Measurements from ENCODE around the gene DHRSX.

Gene DHRSX

DNA sequence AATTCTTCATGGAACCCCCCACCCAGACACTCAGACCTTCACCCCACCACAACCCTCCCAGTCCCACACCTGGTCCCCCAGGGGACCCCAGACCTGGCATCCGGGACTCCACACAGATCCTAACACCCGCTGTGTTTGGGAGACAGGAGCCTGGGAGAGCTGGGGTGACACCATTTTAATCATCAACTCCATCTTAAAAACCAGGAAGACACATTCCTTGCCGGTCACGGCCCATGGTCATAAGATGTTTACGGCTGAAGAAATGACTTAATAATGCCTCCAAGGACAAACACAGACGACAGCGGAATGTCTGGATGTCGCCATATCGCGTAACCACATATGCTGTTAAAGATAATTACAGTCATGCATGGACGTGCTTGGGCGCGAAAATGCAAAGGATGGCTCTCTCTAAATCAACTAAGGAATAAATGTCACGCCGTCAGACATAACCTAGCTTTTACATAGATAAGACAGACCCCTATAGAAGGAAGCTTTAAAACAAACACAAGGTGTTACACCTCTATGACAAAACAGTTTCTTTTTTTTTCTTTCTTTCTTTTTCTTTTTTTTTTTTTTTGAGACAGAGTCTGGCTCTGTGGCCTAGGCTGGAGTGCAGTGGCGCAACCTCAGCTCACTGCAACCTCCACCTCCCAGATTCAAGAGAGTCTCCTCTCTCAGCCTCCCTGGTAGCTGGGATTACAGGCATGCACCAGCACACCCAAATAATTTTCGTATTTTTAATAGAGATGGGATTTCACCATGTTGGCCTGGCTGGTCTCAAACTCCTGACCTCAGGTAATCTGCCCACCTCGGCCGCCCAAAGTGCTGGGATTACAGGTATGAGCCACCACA lies 2.1 kb upstream of the DHRSX start:
- TF ChIP-seq, protein P1, sequence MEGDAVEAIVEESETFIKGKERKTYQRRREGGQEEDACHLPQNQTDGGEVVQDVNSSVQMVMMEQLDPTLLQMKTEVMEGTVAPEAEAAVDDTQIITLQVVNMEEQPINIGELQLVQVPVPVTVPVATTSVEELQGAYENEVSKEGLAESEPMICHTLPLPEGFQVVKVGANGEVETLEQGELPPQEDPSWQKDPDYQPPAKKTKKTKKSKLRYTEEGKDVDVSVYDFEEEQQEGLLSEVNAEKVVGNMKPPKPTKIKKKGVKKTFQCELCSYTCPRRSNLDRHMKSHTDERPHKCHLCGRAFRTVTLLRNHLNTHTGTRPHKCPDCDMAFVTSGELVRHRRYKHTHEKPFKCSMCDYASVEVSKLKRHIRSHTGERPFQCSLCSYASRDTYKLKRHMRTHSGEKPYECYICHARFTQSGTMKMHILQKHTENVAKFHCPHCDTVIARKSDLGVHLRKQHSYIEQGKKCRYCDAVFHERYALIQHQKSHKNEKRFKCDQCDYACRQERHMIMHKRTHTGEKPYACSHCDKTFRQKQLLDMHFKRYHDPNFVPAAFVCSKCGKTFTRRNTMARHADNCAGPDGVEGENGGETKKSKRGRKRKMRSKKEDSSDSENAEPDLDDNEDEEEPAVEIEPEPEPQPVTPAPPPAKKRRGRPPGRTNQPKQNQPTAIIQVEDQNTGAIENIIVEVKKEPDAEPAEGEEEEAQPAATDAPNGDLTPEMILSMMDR (conservative IDR thresholded peaks at IDR 0.05; ENCODE audit: low read depth, low read length), result no peak
- no peak overlapping the region for H3K4me3 ChIP-seq (ENCODE audit: low read depth, low read length)
- DNase-seq (ENCODE audit: low read depth), result peak; percentile 25

DNA sequence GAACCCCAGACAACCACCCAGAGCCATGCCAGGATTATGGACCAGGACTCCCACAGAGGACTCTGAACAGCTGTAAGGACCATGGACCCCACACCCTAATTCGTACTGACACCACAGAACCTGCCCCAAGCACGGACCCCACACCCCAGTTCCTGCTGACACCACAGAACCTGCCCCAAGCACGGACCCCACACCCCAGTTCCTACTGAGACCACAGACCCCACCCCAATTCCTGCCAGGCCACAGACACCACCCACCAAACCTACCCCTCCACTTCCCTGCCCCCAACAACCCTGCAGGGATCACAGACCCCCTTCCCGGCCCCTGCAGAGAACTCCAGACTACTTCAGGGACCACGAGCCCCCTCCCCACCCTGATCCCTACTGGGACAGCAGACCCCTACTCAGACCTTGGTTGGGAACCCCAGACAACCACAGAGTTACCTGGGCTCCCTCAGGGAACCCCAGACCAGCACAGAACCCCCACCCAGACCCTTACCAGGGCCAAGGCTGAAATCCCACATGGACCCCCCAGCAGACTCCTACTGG lies 1.4 kb upstream of the DHRSX start:
- H3K4me3 ChIP-seq (ENCODE audit: low read depth, low read length), result no peak overlapping the region
- TF ChIP-seq, protein P1 (conservative IDR thresholded peaks at IDR 0.05; ENCODE audit: low read depth, low read length), result no peak
- DNase-seq (ENCODE audit: low read depth), result no peak

DNA sequence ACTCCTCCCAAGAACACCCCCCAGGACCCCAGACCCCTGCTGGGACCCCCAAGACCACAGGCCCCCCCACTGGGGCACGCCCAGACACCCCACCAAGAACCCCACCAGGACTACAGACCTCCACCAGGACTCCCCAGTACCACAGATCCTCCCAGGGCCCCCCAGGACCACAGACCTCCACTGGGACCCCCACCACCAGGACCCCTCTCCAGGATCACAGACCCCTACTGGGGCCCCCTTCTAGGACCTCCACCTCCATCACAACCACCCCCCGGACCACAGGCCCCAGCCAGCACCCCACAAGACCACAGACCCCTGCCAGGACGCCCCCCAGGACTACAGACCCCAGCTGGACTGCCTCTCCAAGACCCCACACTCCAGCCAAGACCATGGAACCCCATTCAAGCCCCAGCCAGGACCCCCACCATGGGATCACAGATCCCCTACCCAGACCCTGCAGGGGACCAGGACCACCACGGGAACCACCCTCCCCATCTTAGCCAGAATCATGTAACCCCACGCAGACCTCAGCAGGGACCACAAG lies 855 bp upstream of the DHRSX start:
- H3K4me3 ChIP-seq (ENCODE audit: low read depth, low read length), result no peak overlapping the region
- DNase-seq (ENCODE audit: low read depth), result no peak
- TF ChIP-seq, protein P1 (conservative IDR thresholded peaks at IDR 0.05; ENCODE audit: low read depth, low read length), result no peak

DNA sequence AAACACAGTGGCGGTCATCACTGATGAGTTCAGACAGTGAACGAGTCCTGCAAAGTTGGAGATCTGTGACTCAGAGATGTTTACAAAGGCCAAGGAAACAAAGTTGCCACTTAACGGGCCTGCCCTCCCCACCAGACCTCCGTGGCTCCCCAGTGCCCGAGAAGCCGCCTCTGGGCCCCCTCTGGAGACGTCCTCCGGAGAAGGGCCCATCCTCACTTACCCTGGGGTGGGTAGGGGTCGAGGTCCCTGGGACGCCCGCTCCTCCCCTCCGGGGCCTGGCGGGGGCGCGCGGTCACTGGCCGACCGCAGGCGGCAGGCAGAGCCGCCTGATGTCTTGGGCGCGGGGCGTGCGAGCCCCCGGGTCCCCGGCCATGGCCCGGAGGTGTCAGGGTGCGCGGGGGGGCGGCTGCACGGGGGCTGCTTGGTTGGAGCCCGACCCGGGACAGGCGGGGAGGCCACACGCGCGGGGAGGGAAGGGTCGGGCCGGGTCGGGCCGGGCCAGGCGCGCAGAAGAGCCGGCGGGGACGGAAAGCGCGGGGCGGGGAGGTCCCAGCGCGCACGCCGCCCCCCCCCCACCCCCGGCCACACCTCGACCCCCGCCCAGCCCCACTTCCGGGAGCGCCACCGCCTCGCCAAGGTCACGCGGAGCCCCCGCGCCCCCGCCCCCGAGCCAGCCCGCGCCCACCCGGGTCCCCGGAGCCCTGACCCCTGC lies 529 bp downstream of the DHRSX start:
- peak overlapping the region; percentile 76 for H3K4me3 ChIP-seq (ENCODE audit: low read depth, low read length)
- TF ChIP-seq, protein P1 (conservative IDR thresholded peaks at IDR 0.05; ENCODE audit: low read depth, low read length), result no peak
- peak; percentile 58 for DNase-seq (ENCODE audit: low read depth)

DNA sequence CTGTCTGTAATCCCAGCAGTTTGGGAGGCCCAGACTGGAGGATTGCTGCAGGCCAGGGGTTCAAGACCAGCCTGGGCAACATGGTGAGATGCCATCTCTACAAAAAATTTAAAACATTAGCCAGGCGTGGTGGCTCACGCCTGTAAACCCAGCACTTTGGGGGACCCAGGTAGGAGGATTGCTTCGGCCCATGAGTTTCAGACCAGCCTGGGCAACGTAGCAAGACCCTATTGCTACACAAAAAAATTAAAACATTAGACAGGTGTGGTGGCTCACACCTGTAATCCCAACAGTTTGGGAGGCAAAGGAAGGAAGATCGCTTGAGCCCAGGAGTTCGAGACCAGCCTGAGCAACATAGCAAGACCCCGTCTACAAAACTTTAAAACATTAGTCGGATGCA lies 1.3 kb downstream of the DHRSX start:
- peak overlapping the region; percentile 76 for H3K4me3 ChIP-seq (ENCODE audit: low read depth, low read length)

DNA sequence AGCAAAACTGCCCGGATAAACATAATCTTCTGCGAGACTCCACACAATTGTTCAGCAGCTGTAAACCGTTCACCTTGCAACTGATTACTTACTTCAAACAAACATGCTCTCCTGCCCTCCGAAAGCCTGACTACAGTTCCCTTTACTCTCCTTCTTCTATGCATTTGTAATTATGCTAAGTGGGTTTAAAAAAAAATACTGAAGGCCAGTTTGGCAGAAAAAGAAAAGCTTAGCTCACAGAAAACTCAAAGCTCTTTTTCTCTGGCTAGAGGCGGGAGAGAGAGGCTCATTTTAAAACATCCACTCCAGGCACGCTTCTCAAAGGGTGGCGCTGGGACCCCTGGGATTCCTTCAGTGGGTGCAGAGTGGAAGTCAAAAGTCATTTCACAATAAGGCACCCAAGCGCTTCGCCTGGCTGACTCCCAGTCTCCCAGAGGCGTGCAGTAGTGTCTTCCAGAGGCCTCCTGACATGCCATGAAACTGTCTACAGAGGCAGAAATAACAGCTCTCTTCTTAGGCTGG lies 1.9 kb downstream of the DHRSX start:
- TF ChIP-seq, protein P1 (conservative IDR thresholded peaks at IDR 0.05; ENCODE audit: low read depth, low read length), result no peak
- peak overlapping the region; percentile 76 for H3K4me3 ChIP-seq (ENCODE audit: low read depth, low read length)
- DNase-seq (ENCODE audit: low read depth), result peak; percentile 44

More for the DNA sequence above, 1.3 kb downstream of the DHRSX start:
- no peak for DNase-seq (ENCODE audit: low read depth)
- TF ChIP-seq, protein P1 (conservative IDR thresholded peaks at IDR 0.05; ENCODE audit: low read depth, low read length), result no peak

All from choroid plexus epithelial cell (primary cell).